GM12872 (cell line): Measurements from ENCODE around the gene LMAN2.

Source experiments
- TF ChIP-seq, protein P1 (sequence below): IDR thresholded peaks from 3 replicates; pipeline ENCODE4 v1.5.1; 2011; ENCODE audit warnings: low read depth, mild to moderate bottlenecking, low read length, moderate library complexity; ENCODE audit not compliant: insufficient read depth

Gene LMAN2

DNA sequence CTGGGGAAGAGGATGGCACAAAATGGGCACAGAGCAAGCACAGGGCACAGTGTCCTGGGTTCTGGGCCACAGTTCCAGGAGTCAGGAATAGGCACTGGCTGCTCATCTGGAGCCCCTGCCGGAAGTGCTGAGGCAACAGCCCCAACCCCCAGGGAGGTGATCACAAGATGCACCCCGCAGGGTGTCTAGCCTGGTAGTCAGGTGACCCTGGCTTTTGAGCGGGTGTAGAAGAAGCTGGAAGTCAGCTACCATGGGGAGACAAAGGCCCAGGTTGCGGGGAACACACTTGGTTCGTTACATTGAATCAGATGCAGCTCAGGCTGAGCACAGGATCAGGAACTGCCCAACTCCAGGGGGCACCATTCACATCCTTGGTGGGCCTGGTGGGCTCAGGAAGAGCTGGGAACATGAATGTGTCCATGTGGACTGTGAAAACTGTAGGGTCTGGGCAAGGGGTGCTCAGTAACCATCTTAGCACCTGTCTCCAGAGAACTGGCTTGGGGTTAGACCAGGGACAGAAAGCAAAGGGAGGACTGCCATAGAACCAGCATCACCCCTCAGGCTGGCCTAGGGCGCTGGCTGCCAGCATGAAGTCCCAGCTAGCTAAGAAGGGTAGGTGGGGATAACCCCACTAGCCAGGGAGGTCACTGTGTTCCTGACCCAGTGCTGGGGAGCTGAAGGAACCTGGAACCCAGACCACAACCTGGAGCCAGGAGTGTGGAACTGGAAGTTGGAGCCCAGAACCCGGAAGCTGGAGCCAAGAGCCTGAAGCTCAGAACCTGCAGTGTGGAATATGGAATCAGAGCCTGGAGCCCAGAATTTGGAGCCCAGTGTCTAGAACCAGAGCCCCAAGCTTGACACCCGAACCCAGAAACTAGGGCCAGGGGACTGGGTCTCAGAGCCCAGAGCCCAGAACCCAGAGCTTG, 26.6 kb upstream of the LMAN2 start:
- TF ChIP-seq, protein P1, sequence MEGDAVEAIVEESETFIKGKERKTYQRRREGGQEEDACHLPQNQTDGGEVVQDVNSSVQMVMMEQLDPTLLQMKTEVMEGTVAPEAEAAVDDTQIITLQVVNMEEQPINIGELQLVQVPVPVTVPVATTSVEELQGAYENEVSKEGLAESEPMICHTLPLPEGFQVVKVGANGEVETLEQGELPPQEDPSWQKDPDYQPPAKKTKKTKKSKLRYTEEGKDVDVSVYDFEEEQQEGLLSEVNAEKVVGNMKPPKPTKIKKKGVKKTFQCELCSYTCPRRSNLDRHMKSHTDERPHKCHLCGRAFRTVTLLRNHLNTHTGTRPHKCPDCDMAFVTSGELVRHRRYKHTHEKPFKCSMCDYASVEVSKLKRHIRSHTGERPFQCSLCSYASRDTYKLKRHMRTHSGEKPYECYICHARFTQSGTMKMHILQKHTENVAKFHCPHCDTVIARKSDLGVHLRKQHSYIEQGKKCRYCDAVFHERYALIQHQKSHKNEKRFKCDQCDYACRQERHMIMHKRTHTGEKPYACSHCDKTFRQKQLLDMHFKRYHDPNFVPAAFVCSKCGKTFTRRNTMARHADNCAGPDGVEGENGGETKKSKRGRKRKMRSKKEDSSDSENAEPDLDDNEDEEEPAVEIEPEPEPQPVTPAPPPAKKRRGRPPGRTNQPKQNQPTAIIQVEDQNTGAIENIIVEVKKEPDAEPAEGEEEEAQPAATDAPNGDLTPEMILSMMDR = no peak; the same call in 2 of the 3 replicates

DNA sequence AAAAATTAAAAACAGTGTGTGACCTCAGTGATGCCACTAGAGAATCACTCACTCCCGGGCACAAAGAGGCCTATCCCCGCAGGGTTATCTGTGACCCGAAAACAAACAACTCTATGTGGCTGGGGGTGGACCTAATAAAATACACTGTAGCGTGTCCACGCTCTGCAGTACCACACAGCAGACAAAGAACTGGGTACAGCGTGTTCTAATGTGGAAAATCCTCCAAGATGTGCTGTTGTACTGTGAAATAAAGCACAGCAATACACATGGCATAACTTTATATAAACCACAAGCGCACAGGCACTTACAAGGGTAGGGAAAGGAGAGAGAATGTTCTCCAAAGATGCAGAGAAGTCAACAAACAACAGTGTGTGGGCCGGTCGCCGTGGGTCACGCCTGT, 24.6 kb upstream of the LMAN2 start:
- TF ChIP-seq, protein P1 = no peak

DNA sequence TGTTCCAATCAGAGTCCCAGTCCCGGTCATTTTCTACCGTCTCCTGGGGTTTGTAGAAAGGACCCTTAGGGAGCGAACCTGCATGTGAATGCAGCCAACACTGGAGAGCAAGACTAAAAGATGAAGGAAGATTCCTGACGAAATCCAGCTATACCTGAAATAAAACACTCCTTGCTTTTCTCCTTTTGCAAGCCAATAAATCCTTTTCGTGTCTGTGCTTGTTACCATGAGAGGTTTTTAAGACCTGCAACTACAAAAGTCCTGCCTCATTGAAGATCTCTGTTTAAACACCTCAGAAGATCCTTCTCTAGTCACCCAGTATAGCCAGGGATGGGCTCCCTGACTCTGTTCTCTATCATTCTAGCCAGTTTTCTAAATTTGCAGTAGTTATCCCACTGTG, 22.7 kb upstream of the LMAN2 start:
- TF ChIP-seq, protein P1 = no peak

GRCh38 chr5:177373806-177374205, 22.3 kb upstream of the LMAN2 start:
- TF ChIP-seq, protein P1 = no peak

- TF ChIP-seq, protein P1 = no peak
Observed at GRCh38 chr5:177372910-177373309, 21.4 kb upstream of the LMAN2 start.

GRCh38 chr5:177372034-177372896, 20.8 kb upstream of the LMAN2 start:
- TF ChIP-seq, protein P1 = no peak
